Fibroblast of mammary gland (primary cell): Measurements from ENCODE around the gene PKP1.

Experiments used
- DNase-seq: peaks from one replicate; pipeline ENCODE4 v3.0.0-alpha.2; 2010; ENCODE audit warnings: low read depth
- H3K4me3 ChIP-seq: 2 replicates; pipeline ENCODE4 v1.5.1; 2011; ENCODE audit warnings: low read depth, mild to moderate bottlenecking, low read length, moderate library complexity; ENCODE audit not compliant: control insufficient read depth
- CTCF ChIP-seq: conservative IDR thresholded peaks from 2 replicates; pipeline ENCODE4 v1.5.1; 2011; ENCODE audit warnings: low read depth, low read length, inconsistent platforms; ENCODE audit not compliant: control insufficient read depth, insufficient read depth

The PKP1 gene

GRCh38 chr1:201334325-201335173 is 51.2 kb downstream of the PKP1 start:
- DNase-seq, result no peak
- no peak overlapping the region for H3K4me3 ChIP-seq
- no peak for TF ChIP-seq CTCF

- no peak overlapping the region for H3K4me3 ChIP-seq
- no peak for TF ChIP-seq CTCF
These were observed 52.0 kb downstream of the PKP1 start for GRCh38 chr1:201335174-201335870.

GRCh38 chr1:201335901-201336300 is 52.6 kb downstream of the PKP1 start:
- DNase-seq, result no peak
- no peak overlapping the region for H3K4me3 ChIP-seq
- no peak for TF ChIP-seq CTCF

More at GRCh38 chr1:201335174-201335870, 52.0 kb downstream of the PKP1 start:
- DNase-seq, result no peak

- no peak for TF ChIP-seq CTCF
- no peak overlapping the region for H3K4me3 ChIP-seq
- DNase-seq, result no peak
These were observed 53.6 kb downstream of the PKP1 start for GRCh38 chr1:201336711-201337450.

GRCh38 chr1:201341377-201341776 is 58.1 kb downstream of the PKP1 start:
- no peak for TF ChIP-seq CTCF
- no peak overlapping the region for H3K4me3 ChIP-seq
- no peak for DNase-seq

- no peak for DNase-seq
- no peak overlapping the region for H3K4me3 ChIP-seq
- TF ChIP-seq CTCF, result no peak
These were observed 61.1 kb downstream of the PKP1 start for GRCh38 chr1:201344206-201345080.
